DMS153 treated with DMSO at 0.1 percent for 48 hours (cell line): Measurements from ENCODE around the gene KRTDAP.

Experiments
- DNase-seq: peaks from one replicate; lab custom pipeline; 2025; ENCODE audit not compliant: unreplicated experiment; lab: John Stamatoyannopoulos, UW

The KRTDAP gene

DNA sequence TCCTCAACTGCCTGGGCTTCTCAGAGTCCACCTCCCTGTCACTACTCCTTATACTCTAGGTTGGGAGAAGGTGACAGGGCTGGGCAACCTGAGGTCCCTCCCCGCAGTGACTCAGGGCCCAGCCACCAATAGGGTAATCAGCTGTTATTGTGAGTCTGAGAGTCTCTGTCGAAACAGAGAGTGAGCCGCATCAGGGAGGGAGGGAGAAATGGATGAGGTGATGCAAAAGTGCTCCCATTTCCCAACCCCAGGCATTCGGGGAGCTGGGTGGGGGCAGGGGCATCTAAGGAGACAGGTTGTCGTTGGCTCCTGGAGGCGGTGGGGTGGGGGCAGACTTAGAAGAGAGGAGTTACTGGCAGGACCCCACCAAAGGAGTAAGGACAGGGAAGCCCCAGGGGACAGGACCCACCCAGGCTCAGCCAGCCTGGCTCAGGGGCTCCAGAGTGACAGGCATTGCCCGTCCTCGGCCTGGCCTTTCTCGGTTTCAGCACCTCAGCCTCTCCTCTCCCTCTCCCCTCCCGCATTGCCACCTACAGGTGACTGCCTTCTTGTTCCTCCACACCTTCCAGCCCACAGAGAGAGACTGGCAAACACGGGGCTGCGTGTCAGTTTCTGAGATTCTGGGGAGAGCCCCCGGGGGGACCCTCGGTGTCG is 23.5 kb upstream of the KRTDAP start, which contains the start of gene DMKN:
DMKN (minus strand) TSS at position 22 of the 654 bp plus-strand sequence. CDS start 174 bp downstream, outside the sequence.
- DNase-seq, result no peak

- DNase-seq, result no peak
These were observed 22.8 kb upstream of the KRTDAP start for GRCh38 chr19:35512831-35513627.

GRCh38 chr19:35511337-35511736 is 21.1 kb upstream of the KRTDAP start:
- no peak for DNase-seq

DNA sequence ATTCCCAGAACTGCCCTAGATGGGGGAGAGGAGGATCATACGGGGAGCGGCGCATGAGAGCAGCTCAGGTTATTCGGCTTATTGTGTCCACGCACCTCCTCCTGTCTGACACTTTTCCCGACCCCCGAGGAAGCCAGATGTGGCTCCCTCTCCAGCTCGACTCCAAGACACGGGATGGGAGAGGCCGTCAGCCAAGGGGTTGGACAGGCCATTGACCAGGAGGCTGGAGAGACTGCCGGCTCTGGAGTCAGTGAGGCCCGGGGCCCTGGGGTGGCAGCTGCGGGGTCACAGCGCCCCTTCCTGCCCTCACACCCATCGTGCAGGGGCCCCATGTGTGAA is 20.3 kb upstream of the KRTDAP start:
- DNase-seq, result no peak

- DNase-seq, result peak; percentile 48
These were observed 19.8 kb upstream of the KRTDAP start for GRCh38 chr19:35509861-35510625.

GRCh38 chr19:35509018-35509652 is 18.9 kb upstream of the KRTDAP start:
- DNase-seq, result no peak

DNA sequence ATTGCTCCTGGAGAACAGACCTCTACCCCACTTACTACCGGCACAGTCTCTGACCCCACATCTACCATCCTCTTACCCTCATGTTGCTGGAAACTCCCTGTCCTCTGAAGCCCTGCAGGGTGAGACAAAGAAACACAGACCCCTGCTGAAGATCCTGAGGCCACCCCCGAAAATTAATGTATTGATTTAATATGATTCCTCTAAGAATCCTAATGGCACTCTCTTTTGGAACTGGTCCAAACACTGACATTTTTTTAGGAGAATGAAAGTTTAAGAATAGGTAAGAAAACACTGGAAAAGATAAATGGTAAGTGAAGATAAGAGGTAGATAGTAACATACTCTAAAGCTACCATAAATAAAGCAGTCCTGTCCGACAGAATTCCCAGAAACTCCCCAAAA is 17.9 kb upstream of the KRTDAP start:
- no peak for DNase-seq

- no peak for DNase-seq
These were observed 17.3 kb upstream of the KRTDAP start for GRCh38 chr19:35507561-35507960.

GRCh38 chr19:35506011-35506410 is 15.7 kb upstream of the KRTDAP start:
- DNase-seq, result no peak

- DNase-seq, result no peak
These were observed 12.5 kb upstream of the KRTDAP start for GRCh38 chr19:35502751-35503150.

GRCh38 chr19:35501684-35502083 is 11.4 kb upstream of the KRTDAP start:
- no peak for DNase-seq

GRCh38 chr19:35500611-35501010 is 10.3 kb upstream of the KRTDAP start:
- no peak for DNase-seq

- no peak for DNase-seq
These were observed 8.8 kb upstream of the KRTDAP start for GRCh38 chr19:35498984-35499527.

DNA sequence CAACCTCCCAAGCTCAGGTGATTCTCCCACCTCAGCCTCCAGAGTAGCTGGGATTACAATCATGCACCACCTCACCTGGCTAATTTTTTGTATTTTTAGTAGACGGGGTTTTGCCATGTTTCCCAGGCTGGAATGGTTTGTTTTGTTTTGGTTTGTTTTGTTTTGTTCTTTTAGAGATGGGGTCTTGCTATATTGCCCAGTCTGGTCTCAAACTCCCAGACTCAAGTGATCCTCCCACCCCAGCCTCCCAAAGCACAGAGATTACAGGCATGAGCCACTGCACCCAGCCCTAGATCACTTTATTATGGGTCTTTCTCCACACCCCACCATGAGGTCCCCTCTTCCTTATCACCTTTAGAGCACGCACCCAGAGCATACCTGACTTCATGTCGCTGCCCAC is 8.0 kb upstream of the KRTDAP start:
- no peak for DNase-seq

GRCh38 chr19:35497406-35497805 is 7.1 kb upstream of the KRTDAP start:
- DNase-seq, result no peak

GRCh38 chr19:35495107-35496064 is 5.1 kb upstream of the KRTDAP start:
- DNase-seq, result peak; percentile 38

- DNase-seq, result no peak
These were observed 3.7 kb upstream of the KRTDAP start for GRCh38 chr19:35493971-35494370.

GRCh38 chr19:35491836-35492360 is 1.6 kb upstream of the KRTDAP start:
- no peak for DNase-seq

DNA sequence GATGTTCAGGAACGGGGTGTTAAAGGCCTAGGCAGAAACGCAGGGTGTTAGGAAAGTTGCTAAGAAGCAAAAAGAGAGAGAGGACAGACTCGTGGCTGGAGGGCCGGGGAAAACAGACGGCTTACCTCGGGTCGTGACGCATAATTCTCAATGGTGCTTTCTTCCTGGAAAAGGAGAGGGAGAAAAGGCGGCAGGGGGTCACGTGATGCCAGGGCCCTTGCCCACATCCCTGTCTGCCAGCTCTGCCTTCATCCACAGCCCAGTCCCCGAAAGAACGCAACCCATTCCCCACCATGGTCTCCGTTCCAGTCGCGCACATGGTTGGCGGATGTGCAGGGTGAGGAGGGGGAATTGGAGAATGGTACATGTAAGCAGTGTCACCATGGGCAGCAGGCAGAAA is 1.6 kb downstream of the KRTDAP start:
- no peak for DNase-seq
